CD4-positive, alpha-beta T cell treated with Interleukin-15 for 1 hour (primary cell): Measurements from ENCODE around the gene MAD2L2.

ENCODE experiments used
- DNase-seq: peaks from one replicate; pipeline ENCODE4 v3.0.0-alpha.2; 2020

Gene MAD2L2

DNA sequence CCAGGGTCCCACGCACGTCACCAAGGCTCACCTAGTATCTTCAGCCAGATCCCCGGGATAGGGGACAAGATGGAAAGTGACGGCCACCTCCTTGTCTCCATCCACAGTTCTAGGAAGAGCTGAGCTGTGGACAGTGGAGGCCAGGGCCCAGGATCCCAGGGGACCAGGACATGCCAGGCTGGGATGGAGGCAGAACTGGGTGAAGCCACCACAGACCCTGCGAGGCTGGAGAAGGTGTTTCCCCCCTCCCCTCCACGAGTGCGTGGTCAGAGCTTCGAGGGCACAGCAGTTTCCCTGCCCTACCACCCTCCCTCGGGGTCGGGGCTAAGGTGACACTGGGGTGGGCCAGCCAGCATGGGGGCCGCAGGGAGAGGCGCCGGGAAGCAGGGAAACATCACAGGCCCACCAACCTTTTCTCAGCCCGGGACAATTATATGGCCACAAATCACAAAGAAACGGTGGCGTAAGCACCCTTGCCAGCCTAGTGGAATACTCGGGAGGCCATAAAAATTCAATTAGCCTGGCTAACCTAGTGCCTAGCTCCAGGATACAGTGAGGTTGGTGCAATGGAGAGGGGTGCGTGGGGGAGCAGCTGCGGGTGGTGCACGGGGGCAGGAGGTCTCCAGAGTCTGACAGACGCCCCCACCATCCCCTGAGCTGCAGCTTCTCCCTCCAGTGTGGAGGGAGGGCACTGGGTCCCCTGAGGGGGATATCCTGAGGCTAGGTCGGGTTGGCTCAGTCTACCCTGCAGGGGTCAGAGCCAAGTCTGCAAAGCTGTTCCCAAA, 23.9 kb upstream of the MAD2L2 start:
- DNase-seq = no peak

DNA sequence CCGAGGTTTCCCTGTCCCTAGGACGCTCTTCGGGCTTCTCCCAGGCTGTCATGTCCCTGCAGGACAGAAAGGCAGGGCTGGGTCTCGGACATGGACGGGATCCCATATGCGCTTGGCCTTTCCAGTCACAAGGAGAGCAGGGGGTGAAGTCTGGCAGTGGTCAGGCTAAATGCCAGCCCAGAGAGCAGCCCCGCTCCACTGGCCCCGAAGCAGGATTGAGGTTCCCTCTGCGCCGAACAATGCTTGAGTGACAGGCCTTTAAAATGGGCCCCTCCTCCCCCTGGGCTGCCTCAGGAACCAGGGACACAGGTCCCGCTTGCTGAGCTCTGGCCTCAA, 23.2 kb upstream of the MAD2L2 start:
- no peak for DNase-seq

DNA sequence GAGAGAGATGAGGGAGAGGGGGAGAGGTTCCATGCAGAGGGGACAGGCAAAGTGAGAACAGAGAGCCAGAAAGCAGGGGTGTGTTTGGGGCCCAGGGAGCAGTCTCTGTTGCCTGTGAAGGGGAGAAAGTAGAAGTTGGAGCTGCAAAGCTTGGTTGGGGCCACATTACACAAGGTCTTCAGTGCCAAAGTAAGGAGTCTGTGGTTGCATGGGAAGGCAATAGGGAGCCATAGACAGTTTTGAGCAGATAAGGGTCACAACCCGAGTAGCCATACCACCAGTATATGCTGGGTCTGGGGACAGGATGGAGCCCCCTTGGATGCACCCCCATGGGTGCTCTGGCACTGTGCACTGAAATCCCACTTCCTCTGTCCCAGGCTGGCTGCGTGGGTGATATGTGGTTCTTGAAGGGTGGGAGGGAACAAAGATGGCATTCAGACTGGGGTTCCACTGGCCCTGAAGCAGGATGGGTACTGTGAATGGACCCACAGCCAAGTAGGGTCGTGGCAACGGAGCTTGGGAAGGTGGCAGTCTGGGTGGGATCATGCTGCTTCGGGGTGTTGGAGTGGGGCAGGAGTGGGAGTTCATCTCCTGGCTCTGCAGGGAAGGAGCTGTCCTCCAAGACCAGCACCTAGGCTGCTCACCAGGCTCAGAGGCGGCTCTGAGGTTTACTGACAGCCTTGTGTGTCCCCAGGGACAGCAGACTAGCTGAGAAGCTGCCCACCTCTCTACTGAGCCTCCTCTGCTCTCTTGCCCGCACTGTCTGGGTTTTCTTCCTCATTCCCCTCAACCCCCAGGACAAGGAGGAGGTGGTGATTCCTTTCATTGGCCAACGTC, 22.6 kb upstream of the MAD2L2 start:
- no peak for DNase-seq

DNA sequence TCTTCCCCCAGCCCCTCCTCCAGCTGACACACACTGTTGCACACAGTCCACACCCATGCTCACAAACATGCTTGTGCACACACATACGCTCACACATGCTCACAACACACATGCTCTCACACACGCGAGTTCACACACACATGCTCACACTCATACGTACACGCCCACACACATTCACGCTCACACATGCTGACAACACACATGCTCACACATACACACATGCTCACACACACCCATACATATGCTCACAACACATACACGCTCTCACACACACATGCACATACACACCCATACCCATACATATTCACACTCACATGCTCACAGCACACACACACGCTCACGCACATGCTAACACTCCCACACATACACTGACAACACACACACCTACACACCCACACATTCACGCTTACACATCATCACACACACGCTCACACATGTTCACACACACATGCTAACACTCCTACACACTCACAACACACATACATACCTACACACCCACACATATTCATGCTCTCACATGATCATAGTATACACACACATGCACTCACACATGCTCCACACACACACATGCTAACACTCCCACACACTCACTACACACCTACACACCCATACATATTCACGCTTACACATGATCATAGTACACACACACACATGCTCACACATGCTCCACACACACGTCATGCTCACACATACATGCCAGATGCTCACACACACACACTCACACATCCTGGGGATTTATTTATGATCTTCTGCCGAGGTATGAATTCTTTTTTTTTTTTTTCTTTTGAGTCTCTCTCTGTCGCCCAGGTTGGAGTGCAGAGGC, 21.2 kb upstream of the MAD2L2 start:
- DNase-seq = no peak

DNA sequence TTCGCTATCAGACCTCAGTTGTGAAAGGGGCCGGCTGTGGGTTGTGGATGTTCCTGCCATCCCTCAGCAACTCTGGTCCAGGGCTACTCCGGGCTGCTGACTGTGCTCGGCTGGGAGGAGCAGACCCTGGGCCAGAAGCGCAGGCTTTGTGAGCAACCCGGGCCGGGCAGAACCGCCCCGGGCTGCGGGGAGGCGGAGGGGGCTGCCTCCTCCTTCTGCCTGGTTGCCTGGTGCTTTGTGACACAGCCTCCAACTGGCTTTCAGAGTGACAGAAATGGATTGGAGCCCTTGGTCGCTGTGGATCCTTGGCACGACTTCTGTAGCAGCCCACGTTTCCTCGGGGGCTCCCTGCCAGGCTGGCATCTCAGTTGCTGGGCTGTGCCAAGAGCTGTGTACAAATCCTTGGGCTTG, 20.6 kb upstream of the MAD2L2 start:
- no peak for DNase-seq

DNA sequence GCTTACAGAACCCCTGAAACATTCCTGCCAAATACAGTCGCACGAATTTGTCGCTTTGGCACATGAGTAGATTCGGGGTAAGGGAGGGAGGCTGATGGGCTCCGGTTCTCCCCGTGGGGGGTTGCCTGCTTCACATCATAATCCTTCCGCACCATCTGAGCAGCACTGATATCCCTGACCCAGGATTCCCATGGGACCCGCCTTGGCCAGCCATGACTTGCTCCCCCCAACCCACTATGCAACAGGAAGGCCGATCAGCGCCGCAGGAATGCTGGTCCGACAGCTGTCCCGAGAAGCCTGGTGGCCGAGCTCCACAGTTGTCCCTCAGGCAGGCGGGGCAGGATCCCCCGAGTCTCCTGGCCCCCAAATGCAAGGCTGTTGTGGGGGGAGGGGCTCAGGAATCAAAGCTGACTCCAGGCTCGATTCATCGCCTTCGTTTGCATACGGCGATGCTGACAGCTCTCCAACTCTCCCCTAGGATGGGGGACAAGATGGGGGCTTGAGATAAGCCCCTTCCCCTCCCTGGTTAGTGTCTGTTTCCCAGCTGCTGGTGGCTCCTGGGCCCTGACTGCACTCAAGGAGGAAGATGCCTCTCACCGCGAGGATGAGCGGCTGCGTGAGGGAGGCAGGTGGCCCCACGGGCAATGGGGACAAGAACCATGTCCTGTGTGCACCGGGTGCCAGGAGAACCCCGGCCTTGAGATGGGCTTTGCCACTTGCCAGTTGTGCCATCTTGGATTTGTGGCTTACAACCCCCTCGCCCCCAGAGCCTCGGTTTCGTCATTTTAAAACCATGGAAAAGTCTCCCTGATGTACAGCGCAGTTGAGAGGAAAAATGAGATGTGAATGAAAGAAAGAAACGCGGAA, 19.9 kb upstream of the MAD2L2 start:
- DNase-seq = no peak

DNA sequence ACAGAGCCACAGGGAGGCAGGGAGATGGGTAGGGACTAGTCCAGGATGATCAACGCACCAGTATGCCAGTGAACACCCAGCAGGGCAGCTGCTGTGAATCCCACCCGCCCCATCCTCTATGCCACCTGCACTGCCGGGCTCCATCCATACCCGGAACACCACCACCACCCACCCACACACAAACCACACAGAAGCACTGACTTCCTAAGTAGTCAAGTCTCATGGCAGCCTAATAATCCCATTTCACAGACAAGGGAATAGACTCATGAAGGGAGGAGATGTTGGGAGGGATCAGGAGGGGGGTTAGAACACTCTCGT, 16.9 kb upstream of the MAD2L2 start:
- no peak for DNase-seq

DNA sequence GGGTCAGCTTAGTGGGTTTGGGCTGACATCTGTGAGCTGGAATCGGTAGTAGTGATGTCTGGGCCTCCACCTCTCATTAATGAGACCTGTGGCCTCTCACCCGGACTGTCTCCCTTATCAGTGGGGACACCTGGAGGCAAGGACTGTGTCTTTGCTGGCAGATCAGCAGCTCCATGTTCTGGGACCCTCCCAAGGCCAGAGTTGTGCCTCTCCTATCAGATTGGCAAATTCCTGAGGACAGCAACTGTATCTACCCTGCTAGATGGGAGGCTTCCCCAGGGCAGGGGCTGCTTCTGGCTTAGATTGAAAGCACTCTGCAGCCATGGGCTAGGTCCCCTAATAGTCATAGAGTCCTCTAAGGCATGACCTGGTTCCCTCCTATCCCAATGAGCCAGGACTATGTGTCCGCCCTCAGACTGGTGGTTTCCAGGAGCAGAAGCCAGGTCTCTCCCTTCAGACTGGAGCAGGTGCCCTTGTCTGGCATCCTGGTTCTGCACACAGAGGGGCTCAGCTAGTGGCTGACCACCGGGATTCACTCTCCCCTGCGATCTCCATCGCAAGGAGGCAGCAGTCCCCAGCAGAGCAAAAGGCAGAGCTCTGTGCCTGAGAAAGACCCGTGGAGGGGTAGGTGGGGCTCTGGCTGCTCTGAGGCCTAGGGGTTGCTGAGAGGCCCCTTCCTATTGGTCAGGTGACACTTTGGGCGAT, 16.4 kb upstream of the MAD2L2 start:
- DNase-seq = no peak

DNA sequence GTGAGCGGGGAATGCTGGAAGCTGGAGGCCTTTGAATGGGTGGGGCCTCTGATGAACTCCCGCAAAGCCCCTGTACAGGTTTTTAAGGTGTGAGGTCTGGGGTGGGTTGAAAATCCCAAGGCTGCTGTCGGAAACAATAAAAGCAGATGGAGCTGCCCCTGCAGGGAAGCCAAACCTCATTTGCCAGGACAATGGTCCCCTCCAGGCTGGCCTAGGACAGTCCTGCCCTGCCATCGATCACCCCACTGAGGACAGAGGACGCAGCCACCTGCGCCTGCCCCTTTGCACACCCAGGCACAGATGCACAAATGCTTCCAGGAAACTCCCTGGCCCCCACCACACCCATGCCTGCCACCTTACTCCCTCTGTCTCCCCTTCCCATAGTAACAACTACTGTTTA, 14.9 kb upstream of the MAD2L2 start:
- DNase-seq = no peak

DNA sequence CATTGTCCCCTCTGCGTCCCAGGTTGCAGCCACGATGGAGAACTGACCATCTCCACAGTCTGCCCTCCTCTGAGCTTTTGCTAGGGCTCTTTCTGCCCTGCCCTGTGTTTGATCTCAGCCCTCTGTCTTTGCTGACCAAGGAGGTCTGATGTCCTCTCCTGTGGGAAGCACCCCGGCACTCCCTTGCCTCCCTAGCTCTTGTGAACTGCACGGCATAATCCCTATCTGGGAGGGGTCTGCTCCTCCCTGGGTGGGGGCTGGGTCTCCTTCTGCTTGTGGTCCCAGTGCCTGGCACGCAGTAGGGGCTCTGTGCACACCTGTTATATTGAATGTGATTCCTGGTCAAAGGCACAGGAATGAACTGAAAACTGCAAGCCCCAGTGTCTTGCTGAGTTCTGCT, 13.0 kb upstream of the MAD2L2 start:
- DNase-seq = no peak

DNA sequence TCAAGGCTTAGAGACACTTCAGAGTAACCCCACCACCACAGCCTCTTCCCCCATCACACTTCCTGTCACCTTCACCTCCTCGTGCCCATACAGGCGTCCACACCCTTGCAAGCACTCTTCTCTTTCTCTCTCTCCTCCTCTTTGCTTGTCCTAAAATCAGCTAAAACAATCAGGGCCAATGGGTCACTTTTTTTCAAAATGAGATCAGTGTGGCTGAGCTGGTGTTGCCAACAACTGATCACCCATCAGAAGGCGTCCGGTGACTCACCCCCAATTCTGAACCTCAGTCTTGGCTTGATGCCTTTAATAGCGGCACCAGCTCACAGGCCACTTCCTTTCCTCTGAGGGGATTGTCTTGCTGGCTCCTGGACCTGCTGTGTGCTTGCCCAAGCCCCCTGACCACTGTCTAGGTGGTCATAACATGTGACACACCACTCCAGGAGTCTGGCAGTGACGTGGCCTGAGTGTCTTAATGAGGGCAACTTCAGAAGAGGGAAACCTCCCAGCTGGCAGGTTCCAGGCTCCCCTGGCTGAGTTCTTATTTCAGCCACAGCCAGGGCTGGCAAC, 12.2 kb upstream of the MAD2L2 start:
- peak; percentile 52 for DNase-seq

DNA sequence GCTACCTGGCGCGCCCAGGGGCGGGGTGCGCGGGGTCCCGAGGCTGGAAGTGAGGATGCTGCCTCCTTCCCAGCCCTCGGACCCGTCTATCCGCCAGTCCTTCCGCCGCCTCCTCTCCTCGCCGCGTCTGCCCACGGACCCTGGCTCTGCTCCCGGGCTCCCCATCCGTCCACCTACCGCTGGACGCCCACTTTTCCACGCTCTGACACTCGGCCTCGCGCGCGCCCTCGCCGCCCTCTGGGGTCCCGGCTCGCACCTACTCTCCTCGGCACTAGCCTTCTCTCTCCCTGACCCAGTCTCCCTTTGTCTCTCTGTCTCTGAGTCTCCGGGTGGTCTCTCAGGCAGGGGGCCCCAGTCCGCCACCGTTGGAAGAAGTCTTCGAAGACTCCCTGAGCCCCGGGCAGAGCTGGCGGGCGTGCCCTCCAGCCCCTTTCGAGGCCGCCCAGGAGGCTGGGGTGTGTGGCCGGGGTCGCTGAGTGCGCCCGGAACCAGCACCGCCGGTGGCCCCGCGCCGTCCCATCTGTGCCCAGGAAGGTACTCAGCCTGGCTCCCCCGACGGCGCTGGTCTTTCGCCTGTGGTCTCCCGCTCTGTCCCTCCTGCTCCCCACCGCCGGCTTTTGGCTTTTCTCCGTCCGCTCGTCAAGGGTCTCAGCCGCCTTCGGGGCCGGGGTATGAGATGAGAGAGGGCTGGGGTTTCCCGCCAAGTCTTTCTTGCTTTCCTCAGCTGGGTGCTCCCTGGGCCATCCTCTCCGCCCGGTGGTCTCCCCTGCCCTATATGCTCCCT, 11.2 kb upstream of the MAD2L2 start:
- DNase-seq = no peak

DNA sequence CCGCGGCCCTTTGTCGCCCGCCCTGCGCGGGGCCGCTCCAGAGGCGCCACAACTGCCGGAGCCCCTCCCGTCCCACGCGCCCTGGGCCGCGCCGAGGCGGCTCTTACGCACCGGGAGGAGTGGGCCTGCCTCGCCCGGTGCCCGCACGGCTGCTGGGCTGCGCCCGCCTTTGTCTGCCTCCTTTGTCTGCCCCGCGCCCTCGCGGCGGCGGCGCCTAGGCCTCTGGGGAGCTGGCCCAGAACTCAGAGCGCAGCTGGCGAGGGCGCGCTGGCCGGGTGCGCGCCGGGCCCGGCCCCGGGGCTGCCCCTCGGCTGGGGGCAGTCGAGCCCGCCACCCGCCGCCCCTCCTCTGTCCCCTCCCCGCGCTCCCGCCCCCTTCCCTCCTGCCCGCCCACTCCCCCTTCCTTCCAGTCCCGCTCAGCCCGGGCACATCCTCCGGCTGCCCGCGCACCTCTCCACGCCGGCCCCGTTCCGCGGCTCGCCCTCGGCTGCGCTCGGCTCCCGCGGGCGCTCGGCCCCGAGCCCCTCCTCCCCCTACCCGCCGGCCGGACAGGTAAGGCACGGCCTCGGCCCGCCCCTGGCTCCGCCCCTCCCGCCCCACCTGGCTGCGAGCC, 10.5 kb upstream of the MAD2L2 start, which contains the start of gene DRAXIN:
Gene DRAXIN, plus strand, starts transcription at position 409 of the 613 bp plus-strand sequence. CDS start 14,549 bp downstream, outside the sequence.
- no peak for DNase-seq

DNA sequence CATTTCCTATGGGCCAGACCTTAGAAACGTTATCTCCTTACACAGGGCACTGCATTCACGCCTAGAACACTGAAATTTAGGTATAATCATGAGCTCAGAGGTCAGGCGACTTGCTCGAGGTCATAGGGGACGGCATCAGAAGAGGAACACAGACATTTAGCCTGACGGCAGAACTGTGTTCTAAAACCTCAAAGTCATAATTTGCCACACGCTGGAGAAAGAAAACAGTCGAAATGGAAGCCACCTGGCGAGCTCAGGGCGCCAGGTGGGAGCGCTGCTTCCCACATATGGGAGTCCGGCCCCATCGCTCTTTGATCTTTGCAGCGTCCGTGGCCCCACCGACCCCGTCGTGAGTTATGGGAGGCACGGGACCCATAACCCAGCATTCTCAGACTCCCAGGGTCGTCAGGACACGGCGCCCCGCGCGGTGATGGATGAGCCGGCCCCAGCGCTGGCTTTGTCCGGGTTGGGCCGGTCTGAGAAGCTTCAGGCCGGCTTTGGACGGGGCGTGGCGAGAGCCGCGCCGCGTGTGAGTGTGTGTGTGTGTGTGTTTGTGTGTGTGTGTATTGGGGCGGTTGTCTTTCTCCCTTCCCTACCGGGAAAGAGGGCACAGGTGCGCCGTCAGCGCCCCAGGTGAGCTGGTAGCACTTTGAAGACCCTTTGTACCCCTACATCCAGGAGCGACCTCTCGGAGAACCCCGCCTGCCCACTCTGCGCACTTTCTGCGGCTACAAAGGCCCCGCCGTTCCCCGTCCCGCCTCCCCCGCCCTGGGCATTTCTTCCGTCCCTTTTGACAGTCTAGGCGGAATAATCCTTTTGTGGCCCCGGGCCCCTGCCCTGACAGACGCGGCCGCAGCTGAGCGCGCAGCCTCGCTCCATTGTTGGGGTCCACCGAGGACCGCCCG, 9.7 kb upstream of the MAD2L2 start:
- no peak for DNase-seq

DNA sequence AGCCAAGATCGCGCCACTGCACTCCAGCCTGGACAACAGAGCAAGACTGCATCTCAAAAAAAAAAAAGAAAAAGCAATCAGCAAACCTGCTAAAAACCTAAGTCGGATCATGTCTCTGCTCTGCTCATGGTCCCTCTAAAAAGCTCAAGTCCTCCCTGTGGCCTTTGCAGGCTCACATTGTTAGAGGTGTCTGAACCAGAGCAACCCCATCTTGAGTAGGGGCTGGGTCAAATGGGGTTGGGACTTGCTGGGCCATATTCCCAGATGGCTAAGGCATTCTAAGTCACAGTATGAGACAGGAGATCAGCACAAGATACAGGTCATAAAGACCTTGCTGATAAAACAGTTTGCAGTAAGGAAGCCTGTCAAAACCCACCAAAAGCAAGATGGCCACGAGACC, 7.6 kb upstream of the MAD2L2 start:
- no peak for DNase-seq

DNA sequence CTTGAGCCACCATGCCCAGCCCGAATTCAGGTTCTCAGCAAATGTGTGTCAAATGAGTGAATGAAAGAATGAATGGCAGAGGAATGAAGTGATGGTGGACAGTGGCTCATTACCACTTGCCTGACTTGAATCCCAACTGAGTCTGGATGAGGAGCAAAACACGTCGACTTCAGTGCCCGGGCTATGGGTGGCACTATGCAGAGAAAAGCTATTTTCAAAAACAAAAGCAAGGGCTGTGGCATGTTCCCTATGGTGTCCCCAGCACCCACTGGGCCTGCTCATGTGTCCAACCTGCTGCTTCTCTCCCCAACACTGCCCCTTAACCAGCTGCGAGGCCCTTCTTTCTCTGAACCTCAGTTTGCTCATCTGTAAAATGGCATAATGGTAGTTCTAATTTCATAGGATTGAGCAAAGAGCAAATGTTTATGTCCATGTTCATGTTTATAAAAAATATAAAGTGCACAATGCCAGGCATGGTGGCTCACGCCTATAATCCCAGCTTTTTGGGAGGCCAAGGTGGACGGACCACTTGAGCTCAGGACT, 4.3 kb upstream of the MAD2L2 start:
- no peak for DNase-seq

DNA sequence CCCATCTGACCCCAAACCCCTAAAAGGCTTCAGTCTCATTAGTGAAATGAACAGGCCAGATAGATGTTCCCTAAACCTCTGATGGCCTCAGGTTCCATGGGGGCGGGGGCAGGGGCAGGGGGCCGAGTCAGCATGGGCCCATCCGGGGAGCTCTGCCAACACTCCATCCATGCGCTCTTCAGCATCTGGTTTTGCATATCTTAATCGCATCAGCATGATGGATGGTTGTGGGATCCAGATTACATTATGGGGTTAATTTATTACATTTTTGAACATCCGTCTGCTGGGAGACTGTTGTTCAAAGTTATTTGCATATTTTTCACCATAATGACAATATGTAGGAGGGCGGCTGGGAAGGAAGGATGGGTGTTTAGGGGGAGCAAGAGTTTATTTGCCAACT, 3.1 kb upstream of the MAD2L2 start:
- no peak for DNase-seq

DNA sequence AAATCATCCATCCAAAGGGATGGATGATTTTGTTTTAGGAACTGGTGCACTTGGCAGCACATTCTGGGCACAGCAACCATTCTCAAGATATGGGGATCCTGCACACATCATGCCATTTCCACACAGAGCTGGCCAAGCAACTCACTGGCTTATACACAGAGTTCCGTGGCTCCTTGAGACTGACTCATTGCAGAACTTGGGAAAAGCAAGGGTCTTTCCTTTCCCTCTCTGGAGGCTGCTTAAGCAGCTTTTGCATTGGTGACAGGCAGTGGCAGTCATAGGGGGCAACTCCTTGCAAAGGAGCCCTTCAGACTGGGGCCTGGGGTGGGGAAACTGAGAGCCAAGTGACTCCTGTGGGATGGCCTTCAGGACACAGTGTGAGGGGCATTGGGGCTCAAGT, 1.9 kb upstream of the MAD2L2 start:
- DNase-seq = no peak

DNA sequence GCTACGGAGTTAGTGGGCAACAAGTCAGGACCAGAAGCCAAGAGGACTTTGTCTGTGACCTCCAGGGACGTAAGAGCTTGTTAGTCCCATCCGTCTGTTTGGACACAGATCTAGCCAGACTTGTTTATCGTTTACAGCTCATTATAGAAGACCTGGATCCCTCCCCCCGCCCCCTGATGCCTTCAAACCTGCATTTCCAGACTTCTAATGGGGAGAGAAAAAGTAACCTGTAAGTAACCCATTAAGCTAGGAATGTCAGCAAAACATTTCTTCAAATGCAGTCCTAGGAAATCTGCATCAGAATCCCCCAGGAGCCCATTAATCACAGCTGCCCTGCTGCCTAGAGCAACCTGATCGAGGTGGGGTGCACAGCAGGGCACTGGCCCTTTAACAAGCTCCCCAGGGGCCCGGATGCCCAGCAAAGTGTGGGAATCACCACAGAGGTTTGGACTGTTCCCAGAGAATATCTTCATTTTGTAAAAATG, 1.4 kb upstream of the MAD2L2 start:
- no peak for DNase-seq
